HCT116 (cell line): ENCODE results near the gene CUEDC2. TPM values are rescaled to one million over a fixed set of nuclear protein-coding genes. Genes with fewer than 3 reads are reported as not detected.

Experiments used
- ATAC-seq: fragments of 200-7000 bp; cut with Tn5 transposase; 2 replicates; pipeline ENCODE4 v1.9.1; 2020; ENCODE audit warnings: mild to moderate bottlenecking, moderate library complexity
- BruUV-seq: library from RNA; stranded (reverse); fragments of 400-500 nt; replicated peaks from 2 replicates; lab custom pipeline; 2021; lab: Mats Ljungman, UMichigan
- CTCF ChIA-PET: fragments of 300-600 bp; sonication (Branson Sonifier 250); formaldehyde crosslinking; loops from one replicate; lab custom pipeline; 2021; ENCODE audit warnings: antibody characterized with exemption; lab: Charles Lee
- POLR2A ChIA-PET: fragments of 300-600, 350-600 bp; sonication (Branson Sonifier 250); formaldehyde crosslinking; loops from one replicate; lab custom pipeline; 2021; ENCODE audit warnings: antibody characterized with exemption; lab: Charles Lee
- RAD21 ChIA-PET, 2 experiments: fragments of 300-600 bp; sonication (Branson Sonifier 250); formaldehyde crosslinking; loops; one replicate each; lab custom pipeline; 2023; ENCODE audit warnings: low total read pairs in 2 of 2; ENCODE audit not compliant: uncharacterized antibody in 2 of 2, unreplicated experiment in 2 of 2, low non-redundant PET in 1 of 2; lab: Charles Lee
- DNase-seq: peaks from one replicate; pipeline ENCODE4 v3.0.0-alpha.2; 2010; ENCODE audit warnings: low read depth, low spot score
- H2AFZ ChIP-seq: fragments of 200-600 bp; shearing (Covaris generic), sonication (generic); 2 replicates; pipeline ENCODE4 v1.6.1; 2017; ENCODE audit warnings: low read depth, mixed run types, mixed read lengths, antibody characterized with exemption, low read length; ENCODE audit not compliant: poor library complexity, severe bottlenecking
- H3K27ac ChIP-seq: 2 replicates; pipeline ENCODE4 v1.5.1; 2012; ENCODE audit warnings: low read depth, low read length
- H3K27me3 ChIP-seq: fragments of 200-600 bp; sonication (generic); 2 replicates; pipeline ENCODE4 v1.6.1; 2016; ENCODE audit warnings: mixed run types, low read length, mixed read lengths; ENCODE audit not compliant: insufficient read depth
- H3K36me3 ChIP-seq, 2 experiments: fragments of 200-500 bp in 1 of 2; fragments of 200-600 bp in 1 of 2; sonication (Bioruptor generic) in 1 of 2; sonication (generic) in 1 of 2; 2 replicates each; pipeline versions ENCODE4 v1.5.1 to v1.6.1; 2014 to 2016; ENCODE audit warnings: low read length in 2 of 2, inconsistent platforms in 1 of 2, mixed read lengths in 1 of 2, mixed run types in 1 of 2; ENCODE audit not compliant: insufficient read depth in 2 of 2, control insufficient read depth in 1 of 2
- H3K4me1 ChIP-seq, 2 experiments: fragments of 200-600 bp in 1 of 2; sonication (generic) in 1 of 2; 2 replicates each; pipeline versions ENCODE4 v1.5.1 to v1.6.1; 2012 to 2017; ENCODE audit warnings: low read length in 2 of 2, inconsistent platforms in 1 of 2, mild to moderate bottlenecking in 1 of 2, mixed read lengths in 1 of 2, mixed run types in 1 of 2, moderate library complexity in 1 of 2; ENCODE audit not compliant: insufficient read depth in 2 of 2, control insufficient read depth in 1 of 2
- H3K4me2 ChIP-seq: fragments of 200-600 bp; sonication (generic); 2 replicates; pipeline ENCODE4 v1.6.1; 2017; ENCODE audit warnings: mixed run types, low read length, mixed read lengths
- H3K4me3 ChIP-seq, 2 experiments: fragments of 200-600 bp in 1 of 2; sonication (generic) in 1 of 2; replicated peaks in 1 of 2; 2 replicates each; pipeline ENCODE4 v1.5.1; 2011 to 2016; ENCODE audit warnings: low read length in 2 of 2, control low read depth in 1 of 2, low read depth in 1 of 2, mild to moderate bottlenecking in 1 of 2, mixed read lengths in 1 of 2, mixed run types in 1 of 2
- H3K79me2 ChIP-seq: fragments of 200-600 bp; sonication (generic); 2 replicates; pipeline ENCODE4 v1.6.1; 2017; ENCODE audit warnings: mild to moderate bottlenecking, mixed run types, low read length, moderate library complexity, mixed read lengths; ENCODE audit not compliant: insufficient read depth
- H3K9ac ChIP-seq: fragments of 200-600 bp; sonication (generic); 2 replicates; pipeline ENCODE4 v1.6.1; 2016; ENCODE audit warnings: low read length, mixed read lengths
- H3K9me2 ChIP-seq: fragments of 200-600 bp; sonication (generic), shearing (Covaris generic); 2 replicates; pipeline ENCODE4 v1.6.1; 2017; ENCODE audit warnings: mixed run types, mild to moderate bottlenecking, moderate library complexity; ENCODE audit not compliant: insufficient read depth
- H3K9me3 ChIP-seq, 2 experiments: fragments of 200-500 bp in 1 of 2; fragments of 200-600 bp in 1 of 2; sonication (Bioruptor generic) in 1 of 2; sonication (generic) in 1 of 2; 2 replicates each; pipeline ENCODE4 v1.6.1; 2014 to 2017; ENCODE audit warnings: low read length in 2 of 2, mixed read lengths in 2 of 2, inconsistent platforms in 1 of 2, low read depth in 1 of 2, mild to moderate bottlenecking in 1 of 2, mixed run types in 1 of 2, moderate library complexity in 1 of 2; ENCODE audit not compliant: control insufficient read depth in 1 of 2, insufficient read depth in 1 of 2
- H4K20me1 ChIP-seq: fragments of 200-600 bp; sonication (generic), shearing (Covaris generic); 2 replicates; pipeline ENCODE4 v1.6.1; 2017; ENCODE audit warnings: mixed run types, mild to moderate bottlenecking, moderate library complexity; ENCODE audit not compliant: insufficient read depth
- CBX3 ChIP-seq: IDR thresholded peaks from 2 replicates; pipeline ENCODE4 v1.6.1; 2012; ENCODE audit warnings: low read depth
- EGR1 ChIP-seq: IDR thresholded peaks from 2 replicates; pipeline ENCODE4 v1.6.1; 2012; ENCODE audit warnings: low read depth
- ELF1 ChIP-seq: IDR thresholded peaks from 2 replicates; pipeline ENCODE4 v1.6.1; 2012; ENCODE audit warnings: low read depth, borderline replicate concordance
- EZH2phosphoT487 ChIP-seq: fragments of 200-600 bp; IDR thresholded peaks from 2 replicates; pipeline ENCODE4 v1.6.1; 2018; ENCODE audit warnings: antibody characterized with exemption, borderline replicate concordance
- FOSL1 ChIP-seq: IDR thresholded peaks from 2 replicates; pipeline ENCODE4 v1.6.1; 2012; ENCODE audit warnings: low read depth
- JUND ChIP-seq: IDR thresholded peaks from 2 replicates; pipeline ENCODE4 v1.6.1; 2012
- POLR2A ChIP-seq: IDR thresholded peaks from 2 replicates; pipeline ENCODE4 v1.7.0; 2011; ENCODE audit warnings: borderline replicate concordance; ENCODE audit not compliant: insufficient read depth, insufficient read length; ENCODE audit errors: extremely low read depth
- POLR2AphosphoS5 ChIP-seq: IDR thresholded peaks from 2 replicates; pipeline ENCODE4 v1.6.1; 2011; ENCODE audit warnings: mild to moderate bottlenecking, low read depth, low read length, moderate library complexity
- RAD21 ChIP-seq: IDR thresholded peaks from 2 replicates; pipeline ENCODE4 v1.6.1; 2012; ENCODE audit warnings: low read depth, mild to moderate bottlenecking
- SIN3A ChIP-seq: IDR thresholded peaks from 2 replicates; pipeline ENCODE4 v1.6.1; 2012; ENCODE audit warnings: low read depth
- SP1 ChIP-seq: IDR thresholded peaks from 2 replicates; pipeline ENCODE4 v1.6.1; 2012; ENCODE audit warnings: low read depth
- SRF ChIP-seq: IDR thresholded peaks from 2 replicates; pipeline ENCODE4 v1.6.1; 2012; ENCODE audit warnings: low read depth
- TCF7L2 ChIP-seq: IDR thresholded peaks from 2 replicates; pipeline ENCODE4 v1.7.0; 2011; ENCODE audit warnings: borderline replicate concordance, inconsistent platforms; ENCODE audit not compliant: insufficient read depth, insufficient read length; ENCODE audit errors: extremely low read depth
- YY1 ChIP-seq: IDR thresholded peaks from 2 replicates; pipeline ENCODE4 v1.6.1; 2011; ENCODE audit warnings: low read length, low read depth, moderate library complexity, mild to moderate bottlenecking; ENCODE audit not compliant: insufficient replicate concordance; ENCODE audit errors: extremely low read depth
- ZNF274 ChIP-seq: fragments of 200-500 bp; sonication (Bioruptor generic); IDR thresholded peaks from 2 replicates; pipeline ENCODE4 v1.6.1; 2014; ENCODE audit warnings: mild to moderate bottlenecking, low read depth, low read length, inconsistent platforms
- intact Hi-C: fragments of 100-400 bp; cut with micrococcal nuclease; formaldehyde crosslinking; loops from 2 replicates; pipeline ENCODE4 v1.10.0; 2022
- total RNA-seq: library from RNA; stranded (reverse); gene quantifications from one replicate; pipeline ENCODE4 v1.2.1, GENCODE V29; 2021; ENCODE audit not compliant: unreplicated experiment
- TF ChIP-seq, protein P1 (sequence below): IDR thresholded peaks from 2 replicates; pipeline ENCODE4 v1.6.1; 2011; ENCODE audit warnings: mild to moderate bottlenecking, low read length, moderate library complexity; ENCODE audit not compliant: insufficient replicate concordance; ENCODE audit errors: extremely low read depth
- TF ChIP-seq, protein P2 (sequence below): IDR thresholded peaks from 2 replicates; pipeline ENCODE4 v1.6.1; 2012
- TF ChIP-seq, protein P3 (sequence below): IDR thresholded peaks from 2 replicates; pipeline ENCODE4 v1.6.1; 2012; ENCODE audit warnings: low read depth

Gene CUEDC2
- total RNA-seq, 1 experiment from 2014 or later = 96.7 TPM

GRCh38 chr10:102470579-102471546 lies 38.5 kb upstream of the CUEDC2 start:
- no peak overlapping the region for H2AFZ ChIP-seq
- H3K9me3 ChIP-seq = no peaks in the 10 kb centered on the region
- peaks cover 2 to 15% of the 10 kb centered on the region in 2 experiments; a peak in 1 of 4 replicates for H3K36me3 ChIP-seq
- ATAC-seq = no peak
- H3K27ac ChIP-seq = no peak overlapping the region
- H4K20me1 ChIP-seq = no peaks in the 10 kb centered on the region
- H3K79me2 ChIP-seq = 0 out of 2 replicates have a peak, but pooled peaks cover under 1% of the 10 kb centered on the region
- intact Hi-C loops = no loop called here
- no TSS peak for BruUV-seq
- no peak overlapping the region for H3K4me3 ChIP-seq
- no peaks in the 10 kb centered on the region for H3K9me2 ChIP-seq
- ChIA-PET CTCF (interaction anchor here (0.9 kb wide), 1 partner anchor 241 kb away, joined by 3 read pairs; no protein-coding TSS in a partner anchor), RAD21 (no interaction called here), POLR2A (no interaction called here)
- H3K4me2 ChIP-seq = no peak overlapping the region
- H3K9ac ChIP-seq = no peak overlapping the region
- TF ChIP-seq POLR2A (no peak), FOSL1 (no peak), POLR2AphosphoS5 (no peak), ZNF274 (no peak), TCF7L2 (no peak), JUND (no peak), SRF (no peak), EZH2phosphoT487 (no peak), ELF1 (no peak), SP1 (no peak), EGR1 (no peak), RAD21 (no peak), CBX3 (no peak), SIN3A (no peak), YY1 (no peak)
- TF ChIP-seq, protein P1, sequence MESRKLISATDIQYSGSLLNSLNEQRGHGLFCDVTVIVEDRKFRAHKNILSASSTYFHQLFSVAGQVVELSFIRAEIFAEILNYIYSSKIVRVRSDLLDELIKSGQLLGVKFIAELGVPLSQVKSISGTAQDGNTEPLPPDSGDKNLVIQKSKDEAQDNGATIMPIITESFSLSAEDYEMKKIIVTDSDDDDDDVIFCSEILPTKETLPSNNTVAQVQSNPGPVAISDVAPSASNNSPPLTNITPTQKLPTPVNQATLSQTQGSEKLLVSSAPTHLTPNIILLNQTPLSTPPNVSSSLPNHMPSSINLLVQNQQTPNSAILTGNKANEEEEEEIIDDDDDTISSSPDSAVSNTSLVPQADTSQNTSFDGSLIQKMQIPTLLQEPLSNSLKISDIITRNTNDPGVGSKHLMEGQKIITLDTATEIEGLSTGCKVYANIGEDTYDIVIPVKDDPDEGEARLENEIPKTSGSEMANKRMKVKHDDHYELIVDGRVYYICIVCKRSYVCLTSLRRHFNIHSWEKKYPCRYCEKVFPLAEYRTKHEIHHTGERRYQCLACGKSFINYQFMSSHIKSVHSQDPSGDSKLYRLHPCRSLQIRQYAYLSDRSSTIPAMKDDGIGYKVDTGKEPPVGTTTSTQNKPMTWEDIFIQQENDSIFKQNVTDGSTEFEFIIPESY = no peak
- TF ChIP-seq, protein P2, sequence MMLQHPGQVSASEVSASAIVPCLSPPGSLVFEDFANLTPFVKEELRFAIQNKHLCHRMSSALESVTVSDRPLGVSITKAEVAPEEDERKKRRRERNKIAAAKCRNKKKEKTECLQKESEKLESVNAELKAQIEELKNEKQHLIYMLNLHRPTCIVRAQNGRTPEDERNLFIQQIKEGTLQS = no peak
- TF ChIP-seq, protein P3, sequence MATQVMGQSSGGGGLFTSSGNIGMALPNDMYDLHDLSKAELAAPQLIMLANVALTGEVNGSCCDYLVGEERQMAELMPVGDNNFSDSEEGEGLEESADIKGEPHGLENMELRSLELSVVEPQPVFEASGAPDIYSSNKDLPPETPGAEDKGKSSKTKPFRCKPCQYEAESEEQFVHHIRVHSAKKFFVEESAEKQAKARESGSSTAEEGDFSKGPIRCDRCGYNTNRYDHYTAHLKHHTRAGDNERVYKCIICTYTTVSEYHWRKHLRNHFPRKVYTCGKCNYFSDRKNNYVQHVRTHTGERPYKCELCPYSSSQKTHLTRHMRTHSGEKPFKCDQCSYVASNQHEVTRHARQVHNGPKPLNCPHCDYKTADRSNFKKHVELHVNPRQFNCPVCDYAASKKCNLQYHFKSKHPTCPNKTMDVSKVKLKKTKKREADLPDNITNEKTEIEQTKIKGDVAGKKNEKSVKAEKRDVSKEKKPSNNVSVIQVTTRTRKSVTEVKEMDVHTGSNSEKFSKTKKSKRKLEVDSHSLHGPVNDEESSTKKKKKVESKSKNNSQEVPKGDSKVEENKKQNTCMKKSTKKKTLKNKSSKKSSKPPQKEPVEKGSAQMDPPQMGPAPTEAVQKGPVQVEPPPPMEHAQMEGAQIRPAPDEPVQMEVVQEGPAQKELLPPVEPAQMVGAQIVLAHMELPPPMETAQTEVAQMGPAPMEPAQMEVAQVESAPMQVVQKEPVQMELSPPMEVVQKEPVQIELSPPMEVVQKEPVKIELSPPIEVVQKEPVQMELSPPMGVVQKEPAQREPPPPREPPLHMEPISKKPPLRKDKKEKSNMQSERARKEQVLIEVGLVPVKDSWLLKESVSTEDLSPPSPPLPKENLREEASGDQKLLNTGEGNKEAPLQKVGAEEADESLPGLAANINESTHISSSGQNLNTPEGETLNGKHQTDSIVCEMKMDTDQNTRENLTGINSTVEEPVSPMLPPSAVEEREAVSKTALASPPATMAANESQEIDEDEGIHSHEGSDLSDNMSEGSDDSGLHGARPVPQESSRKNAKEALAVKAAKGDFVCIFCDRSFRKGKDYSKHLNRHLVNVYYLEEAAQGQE = no peak
- H3K4me1 ChIP-seq = peaks cover 4 to 10% of the 10 kb centered on the region in 2 experiments; a peak in 2 of 4 replicates
- no peaks in the 10 kb centered on the region for H3K27me3 ChIP-seq
- DNase-seq = no peak
